ENCODE results near the gene PLCG1.

Gene PLCG1

GRCh38 chr20:41167118-41167470 lies 29.8 kb downstream of the PLCG1 start:
- H3K4me3 ChIP-seq (replicated peaks in 1 of 2; ENCODE audit: low read depth in 2 of 2, low read length in 2 of 2) = no peak overlapping the region
- DNase-seq (ENCODE audit: low read depth in 2 of 2) = no peak
- TF ChIP-seq CTCF (IDR thresholded peaks at IDR 0.05; ENCODE audit: low read depth, low read length) = no peak

GRCh38 chr20:41167481-41168253 lies 30.3 kb downstream of the PLCG1 start:
- no peak overlapping the region for H3K4me3 ChIP-seq (replicated peaks in 1 of 2; ENCODE audit: low read depth in 2 of 2, low read length in 2 of 2)
- TF ChIP-seq CTCF (IDR thresholded peaks at IDR 0.05; ENCODE audit: low read depth, low read length) = no peak
- no peak for DNase-seq (ENCODE audit: low read depth in 2 of 2)

- H3K4me3 ChIP-seq (replicated peaks in 1 of 2; ENCODE audit: low read depth in 2 of 2, low read length in 2 of 2) = no peak overlapping the region
- TF ChIP-seq CTCF (IDR thresholded peaks at IDR 0.05; ENCODE audit: low read depth, low read length) = no peak
- no peak for DNase-seq (ENCODE audit: low read depth in 2 of 2)
Observed at GRCh38 chr20:41168281-41169161, 31.2 kb downstream of the PLCG1 start.

- no peak for TF ChIP-seq CTCF (IDR thresholded peaks at IDR 0.05; ENCODE audit: low read depth, low read length)
- H3K4me3 ChIP-seq (replicated peaks in 1 of 2; ENCODE audit: low read depth in 2 of 2, low read length in 2 of 2) = no peak overlapping the region
- no peak for DNase-seq (ENCODE audit: low read depth in 2 of 2)
Observed at GRCh38 chr20:41169162-41169690, 31.9 kb downstream of the PLCG1 start.

- H3K4me3 ChIP-seq (replicated peaks in 1 of 2; ENCODE audit: low read depth in 2 of 2, low read length in 2 of 2) = no peak overlapping the region
- TF ChIP-seq CTCF (IDR thresholded peaks at IDR 0.05; ENCODE audit: low read depth, low read length) = no peak
- peak; percentile 33 to 85 for DNase-seq (ENCODE audit: low read depth in 2 of 2)
Observed at GRCh38 chr20:41169791-41170351, 32.5 kb downstream of the PLCG1 start.

GRCh38 chr20:41170386-41171105 lies 33.2 kb downstream of the PLCG1 start:
- no peak overlapping the region for H3K4me3 ChIP-seq (replicated peaks in 1 of 2; ENCODE audit: low read depth in 2 of 2, low read length in 2 of 2)
- no peak for DNase-seq (ENCODE audit: low read depth in 2 of 2)
- TF ChIP-seq CTCF (IDR thresholded peaks at IDR 0.05; ENCODE audit: low read depth, low read length) = no peak

Measured in cardiac fibroblast (primary cell).